WTC11 (cell line): Measurements from ENCODE around the gene INPP5A. TPM values are rescaled to one million over a fixed set of nuclear protein-coding genes. Genes with fewer than 3 reads are reported as not detected.

Experiments used
- ATAC-seq: fragments of 200-7000 bp; cut with Tn5 transposase; 2 replicates; pipeline ENCODE4 v1.10.0; 2021; ENCODE audit warnings: mild to moderate bottlenecking, moderate library complexity
- CTCF ChIA-PET: fragments of 300-600 bp; sonication (Branson Sonifier 250); formaldehyde crosslinking; loops from one replicate; lab custom pipeline; 2021; ENCODE audit warnings: antibody characterized with exemption; lab: Charles Lee
- POLR2A ChIA-PET: fragments of 350-600 bp; sonication (Branson Sonifier 250); formaldehyde crosslinking; loops from one replicate; lab custom pipeline; 2021; ENCODE audit warnings: antibody characterized with exemption; lab: Charles Lee
- DNase-seq: peaks from one replicate; pipeline ENCODE4 v3.0.0; 2021; ENCODE audit warnings: low spot score
- H3K27ac Mint-ChIP-seq: 2 replicates; pipeline ENCODE4 v1.8.0; 2021; ENCODE audit warnings: mixed read lengths
- H3K27me3 Mint-ChIP-seq: 2 replicates; pipeline ENCODE4 v1.8.0; 2021; ENCODE audit warnings: low read depth, mild to moderate bottlenecking, moderate library complexity, mixed read lengths
- H3K36me3 Mint-ChIP-seq: 2 replicates; pipeline ENCODE4 v1.8.0; 2021; ENCODE audit warnings: mixed read lengths
- H3K4me1 Mint-ChIP-seq: 2 replicates; pipeline ENCODE4 v1.8.0; 2022; ENCODE audit warnings: mixed read lengths
- H3K4me3 Mint-ChIP-seq: 2 replicates; pipeline ENCODE4 v1.8.0; 2021; ENCODE audit warnings: mild to moderate bottlenecking, moderate library complexity, mixed read lengths
- H3K9me3 Mint-ChIP-seq: 2 replicates; pipeline ENCODE4 v1.8.0; 2021; ENCODE audit warnings: mixed read lengths
- ARID4B ChIP-seq: sonication (generic); formaldehyde crosslinking; IDR thresholded peaks from 2 replicates; pipeline ENCODE4 v1.8.0; 2023; ENCODE audit warnings: missing genetic modification reagents, mild to moderate bottlenecking, borderline replicate concordance
- ATF6 ChIP-seq: sonication (generic); formaldehyde crosslinking; IDR thresholded peaks from 2 replicates; pipeline ENCODE4 v1.8.1; 2023; ENCODE audit warnings: mild to moderate bottlenecking, missing genetic modification reagents
- CREM ChIP-seq: sonication (generic); formaldehyde crosslinking; IDR thresholded peaks from 2 replicates; pipeline ENCODE4 v1.8.1; 2022; ENCODE audit warnings: mild to moderate bottlenecking, missing genetic modification reagents, moderate library complexity
- EMX1 ChIP-seq: fragments of 250-450 bp; sonication (Bioruptor Pico); IDR thresholded peaks from 2 replicates; pipeline ENCODE4 v1.8.0; 2021; ENCODE audit warnings: mild to moderate bottlenecking
- FOXK1 ChIP-seq: sonication (generic); formaldehyde crosslinking; IDR thresholded peaks from 2 replicates; pipeline ENCODE4 v1.8.0; 2022; ENCODE audit warnings: mild to moderate bottlenecking, moderate library complexity, missing genetic modification reagents
- GABPB1 ChIP-seq: sonication (generic); formaldehyde crosslinking; IDR thresholded peaks from 2 replicates; pipeline ENCODE4 v1.8.1; 2023; ENCODE audit warnings: mild to moderate bottlenecking, missing genetic modification reagents
- JAZF1 ChIP-seq: fragments of 250-450 bp; sonication (Bioruptor Pico); IDR thresholded peaks from 2 replicates; pipeline ENCODE4 v1.9.0; 2021; ENCODE audit warnings: moderate library complexity, mild to moderate bottlenecking, inconsistent platforms
- PRDM15 ChIP-seq: sonication (generic); formaldehyde crosslinking; IDR thresholded peaks from 2 replicates; pipeline ENCODE4 v1.8.0; 2022; ENCODE audit warnings: missing genetic modification reagents
- TEAD4 ChIP-seq: sonication (generic); formaldehyde crosslinking; IDR thresholded peaks from 2 replicates; pipeline ENCODE4 v1.8.0; 2022; ENCODE audit warnings: mild to moderate bottlenecking, missing genetic modification reagents
- ZBTB21 ChIP-seq: sonication (generic); formaldehyde crosslinking; IDR thresholded peaks from 2 replicates; pipeline ENCODE4 v1.8.1; 2023; ENCODE audit warnings: mild to moderate bottlenecking, missing genetic modification reagents, borderline replicate concordance
- ZMAT4 ChIP-seq: fragments of 250-450 bp; sonication (Bioruptor Pico); IDR thresholded peaks from 2 replicates; pipeline ENCODE4 v1.9.0; 2021; ENCODE audit warnings: mild to moderate bottlenecking
- ZNF138 ChIP-seq: sonication (generic); formaldehyde crosslinking; conservative IDR thresholded peaks from 2 replicates; pipeline ENCODE4 v1.8.1; 2022; ENCODE audit warnings: mild to moderate bottlenecking, moderate library complexity, missing genetic modification reagents
- ZNF425 ChIP-seq: fragments of 250-450 bp; sonication (Bioruptor Pico); conservative IDR thresholded peaks from 2 replicates; pipeline ENCODE4 v1.9.0; 2021; ENCODE audit warnings: mild to moderate bottlenecking
- ZSCAN18 ChIP-seq: fragments of 250-450 bp; sonication (Bioruptor Pico); IDR thresholded peaks from 2 replicates; pipeline ENCODE4 v2.1.2; 2022; ENCODE audit warnings: mild to moderate bottlenecking, moderate library complexity
- total RNA-seq: library from RNA; stranded (reverse); gene quantifications from 3 replicates; pipeline ENCODE4 v1.2.3, GENCODE V29; 2021

The INPP5A gene
- total RNA-seq, 1 experiment from 2014 or later = 22.1 TPM

GRCh38 chr10:132509506-132510173, 27.9 kb upstream of the INPP5A start:
- CTCF ChIA-PET = interaction anchor here (1.6 kb wide), 1 partner anchor 125 kb away, joined by 3 read pairs; no protein-coding TSS in a partner anchor
- ATAC-seq (no peak), DNase-seq (no peak)
- TF ChIP-seq ZBTB21 (CRISPR knock-in tag) (no peak), ARID4B (CRISPR knock-in tag) (no peak), ZMAT4 (CRISPR knock-in tag) (no peak), ZNF425 (CRISPR knock-in tag) (no peak), EMX1 (CRISPR knock-in tag) (no peak), TEAD4 (no peak), JAZF1 (CRISPR knock-in tag) (no peak), PRDM15 (CRISPR knock-in tag) (no peak), ATF6 (CRISPR knock-in tag) (no peak), GABPB1 (no peak), CREM (CRISPR knock-in tag) (no peak), ZSCAN18 (CRISPR knock-in tag) (no peak), FOXK1 (CRISPR knock-in tag) (no peak), ZNF138 (CRISPR knock-in tag) (no peak)
- peaks cover 6% of the 10 kb centered on the region for H3K9me3 Mint-ChIP-seq
- POLR2A ChIA-PET = no interaction called here
- no peaks in the 10 kb centered on the region for H3K36me3 Mint-ChIP-seq
- H3K4me3 Mint-ChIP-seq = no peak overlapping the region
- H3K27me3 Mint-ChIP-seq = no peaks in the 10 kb centered on the region; the same call in 1 of the 2 replicates
- no peaks in the 10 kb centered on the region for H3K4me1 Mint-ChIP-seq
- H3K27ac Mint-ChIP-seq = no peak overlapping the region
